ACC112 (cell line): Measurements from ENCODE around the gene TNFRSF8.
A peak's percentile ranks its signal among the peaks of the same experiment; 100 is the strongest.

Experiments used
- H2AFZ ChIP-seq: fragments of 200-600 bp; sonication (generic); one replicate; pipeline ENCODE4 v1.6.0; 2017; ENCODE audit warnings: antibody characterized with exemption, low read length; ENCODE audit not compliant: unreplicated experiment
- H3K27ac ChIP-seq: fragments of 200-600 bp; sonication (generic); 2 replicates; pipeline ENCODE4 v1.5.1; 2014; ENCODE audit warnings: low read depth, mild to moderate bottlenecking, antibody characterized with exemption, low read length, moderate library complexity
- H3K27me3 ChIP-seq: fragments of 200-600 bp; sonication (generic); 2 replicates; pipeline ENCODE4 v1.6.1; 2014; ENCODE audit warnings: mild to moderate bottlenecking, antibody characterized with exemption, low read length, moderate library complexity, mixed read lengths; ENCODE audit not compliant: insufficient read depth
- H3K36me3 ChIP-seq: fragments of 200-600 bp; sonication (generic); 2 replicates; pipeline ENCODE4 v1.6.1; 2016; ENCODE audit warnings: mild to moderate bottlenecking, antibody characterized with exemption, low read length, moderate library complexity, mixed read lengths; ENCODE audit not compliant: insufficient read depth
- H3K4me1 ChIP-seq: fragments of 200-600 bp; sonication (generic); one replicate; pipeline ENCODE4 v1.6.1; 2016; ENCODE audit warnings: low read length, mixed read lengths; ENCODE audit not compliant: insufficient read depth, unreplicated experiment, control insufficient read depth
- H3K4me3 ChIP-seq: fragments of 200-600 bp; sonication (generic); 2 replicates; pipeline ENCODE4 v1.5.1; 2014; ENCODE audit warnings: mild to moderate bottlenecking, low read depth, low read length
- H3K79me2 ChIP-seq: fragments of 200-600 bp; sonication (generic); one replicate; pipeline ENCODE4 v1.6.0; 2016; ENCODE audit warnings: low read length; ENCODE audit not compliant: control insufficient read depth, unreplicated experiment, insufficient read depth

Gene TNFRSF8

GRCh38 chr1:12152113-12152891 lies 89.2 kb downstream of the TNFRSF8 start:
- H3K4me3 ChIP-seq, result no peak overlapping the region
- no peaks in the 10 kb centered on the region for H3K27me3 ChIP-seq
- H3K4me1 ChIP-seq, result peaks cover 38% of the 10 kb centered on the region
- no peak overlapping the region for H2AFZ ChIP-seq
- H3K36me3 ChIP-seq, result no peaks in the 10 kb centered on the region
- H3K79me2 ChIP-seq, result no peaks in the 10 kb centered on the region
- peak overlapping the region; percentile 92 for H3K27ac ChIP-seq

- Histone ChIP-seq H3K36me3 (no peaks in the 10 kb centered on the region), H3K27ac (peak overlapping the region; percentile 92), H3K4me3 (no peak overlapping the region), H2AFZ (no peak overlapping the region), H3K79me2 (no peaks in the 10 kb centered on the region), H3K4me1 (peaks cover 41% of the 10 kb centered on the region), H3K27me3 (no peaks in the 10 kb centered on the region)
These were observed 90.2 kb downstream of the TNFRSF8 start for GRCh38 chr1:12153181-12153785.

GRCh38 chr1:12155328-12155727 lies 92.2 kb downstream of the TNFRSF8 start:
- H3K27me3 ChIP-seq, result no peaks in the 10 kb centered on the region
- H3K27ac ChIP-seq, result no peak overlapping the region
- no peaks in the 10 kb centered on the region for H3K79me2 ChIP-seq
- H2AFZ ChIP-seq, result no peak overlapping the region
- no peak overlapping the region for H3K4me3 ChIP-seq
- no peaks in the 10 kb centered on the region for H3K36me3 ChIP-seq
- H3K4me1 ChIP-seq, result peaks cover 37% of the 10 kb centered on the region

GRCh38 chr1:12157366-12158231 lies 94.5 kb downstream of the TNFRSF8 start:
- peak overlapping the region; percentile 41 for H2AFZ ChIP-seq
- H3K4me1 ChIP-seq, result peaks cover 47% of the 10 kb centered on the region
- H3K27ac ChIP-seq, result no peak overlapping the region

GRCh38 chr1:12158357-12159092 lies 95.4 kb downstream of the TNFRSF8 start:
- H3K4me1 ChIP-seq, result peaks cover 40% of the 10 kb centered on the region
- no peak overlapping the region for H3K27ac ChIP-seq

More at GRCh38 chr1:12157366-12158231, 94.5 kb downstream of the TNFRSF8 start:
- H3K27me3 ChIP-seq, result no peaks in the 10 kb centered on the region
- H3K4me3 ChIP-seq, result no peak overlapping the region
- no peaks in the 10 kb centered on the region for H3K36me3 ChIP-seq
- no peaks in the 10 kb centered on the region for H3K79me2 ChIP-seq

GRCh38 chr1:12159816-12160215 lies 96.7 kb downstream of the TNFRSF8 start:
- no peaks in the 10 kb centered on the region for H3K36me3 ChIP-seq
- no peaks in the 10 kb centered on the region for H3K79me2 ChIP-seq
- peaks cover 33% of the 10 kb centered on the region for H3K4me1 ChIP-seq
- H2AFZ ChIP-seq, result no peak overlapping the region
- no peak overlapping the region for H3K27ac ChIP-seq
- H3K27me3 ChIP-seq, result no peaks in the 10 kb centered on the region
- H3K4me3 ChIP-seq, result no peak overlapping the region

More at GRCh38 chr1:12158357-12159092, 95.4 kb downstream of the TNFRSF8 start:
- Histone ChIP-seq H3K27me3 (no peaks in the 10 kb centered on the region), H3K36me3 (no peaks in the 10 kb centered on the region), H3K4me3 (no peak overlapping the region), H3K79me2 (no peaks in the 10 kb centered on the region), H2AFZ (peak overlapping the region; percentile 41)

- H3K79me2 ChIP-seq, result no peaks in the 10 kb centered on the region
- H3K27ac ChIP-seq, result peak overlapping the region; percentile 39
- no peak overlapping the region for H2AFZ ChIP-seq
- peaks cover 33% of the 10 kb centered on the region for H3K4me1 ChIP-seq
- H3K27me3 ChIP-seq, result no peaks in the 10 kb centered on the region
- H3K36me3 ChIP-seq, result no peaks in the 10 kb centered on the region
- H3K4me3 ChIP-seq, result no peak overlapping the region
These were observed 98.2 kb downstream of the TNFRSF8 start for GRCh38 chr1:12161324-12161661.

GRCh38 chr1:12161662-12162458 lies 98.8 kb downstream of the TNFRSF8 start:
- no peaks in the 10 kb centered on the region for H3K36me3 ChIP-seq
- H3K4me3 ChIP-seq, result no peak overlapping the region
- H3K27me3 ChIP-seq, result no peaks in the 10 kb centered on the region
- no peaks in the 10 kb centered on the region for H3K79me2 ChIP-seq
- H3K27ac ChIP-seq, result peak overlapping the region; percentile 39
- H3K4me1 ChIP-seq, result peaks cover 33% of the 10 kb centered on the region
- no peak overlapping the region for H2AFZ ChIP-seq

- no peaks in the 10 kb centered on the region for H3K27me3 ChIP-seq
- no peaks in the 10 kb centered on the region for H3K36me3 ChIP-seq
- peaks cover 7% of the 10 kb centered on the region for H3K79me2 ChIP-seq
- no peak overlapping the region for H3K4me3 ChIP-seq
- H3K4me1 ChIP-seq, result peaks cover 27% of the 10 kb centered on the region
- no peak overlapping the region for H3K27ac ChIP-seq
- no peak overlapping the region for H2AFZ ChIP-seq
These were observed 99.5 kb downstream of the TNFRSF8 start for GRCh38 chr1:12162459-12163137.
